ENCODE measurements around the gene SPIRE1.

DNA sequence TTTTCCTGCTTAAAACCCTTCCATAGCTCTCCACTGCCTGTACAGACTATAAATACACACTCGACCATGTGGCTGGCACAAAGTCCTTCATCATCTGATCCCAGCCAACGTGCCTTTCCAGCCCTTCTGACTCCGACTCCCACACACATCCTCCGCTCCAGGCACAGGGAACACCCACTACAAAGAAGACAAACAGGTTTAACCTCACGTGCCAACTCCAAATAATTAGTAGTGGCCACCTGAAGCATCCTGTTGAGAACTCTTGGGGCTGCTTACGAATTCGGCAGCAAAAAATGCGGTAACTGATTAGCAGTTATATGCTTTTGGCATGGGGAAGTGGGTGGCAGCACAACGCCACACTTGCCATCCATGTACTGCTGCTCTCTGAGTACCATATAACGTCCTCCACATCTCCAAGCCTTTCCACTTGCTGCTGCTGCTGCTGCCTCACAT is 12.1 kb downstream of the SPIRE1 start:
- TF ChIP-seq EZH2 (IDR thresholded peaks at IDR 0.05; ENCODE audit: low read depth) (no peak), CTCF (conservative IDR thresholded peaks at IDR 0.05) (no peak)

All from PC-9 (cell line).